ENCODE results near the gene SCT.

SCT gene

DNA sequence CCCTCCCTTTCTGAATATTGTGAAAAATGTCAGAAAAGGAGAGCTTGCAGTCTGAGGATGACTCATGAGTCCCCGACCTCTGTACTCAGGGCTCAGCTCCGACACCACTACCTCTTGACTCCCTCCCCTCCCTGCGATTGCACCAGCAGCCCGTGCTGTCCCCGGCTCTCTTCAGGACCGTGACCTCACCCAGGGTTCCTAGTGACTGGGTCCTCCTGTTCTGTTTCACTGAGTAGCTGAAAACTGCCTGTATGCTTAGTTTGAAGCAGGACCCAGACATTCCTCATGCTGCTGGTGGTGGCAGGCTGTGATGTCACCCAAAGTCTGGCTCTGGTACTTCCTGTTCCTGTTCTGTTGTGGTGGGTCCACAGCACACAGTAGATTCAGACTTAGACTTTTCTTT lies 39.0 kb downstream of the SCT start:
- DNase-seq (ENCODE audit: low read depth in 1 of 2, low spot score in 1 of 2), result peak; percentile 25 to 52

DNA sequence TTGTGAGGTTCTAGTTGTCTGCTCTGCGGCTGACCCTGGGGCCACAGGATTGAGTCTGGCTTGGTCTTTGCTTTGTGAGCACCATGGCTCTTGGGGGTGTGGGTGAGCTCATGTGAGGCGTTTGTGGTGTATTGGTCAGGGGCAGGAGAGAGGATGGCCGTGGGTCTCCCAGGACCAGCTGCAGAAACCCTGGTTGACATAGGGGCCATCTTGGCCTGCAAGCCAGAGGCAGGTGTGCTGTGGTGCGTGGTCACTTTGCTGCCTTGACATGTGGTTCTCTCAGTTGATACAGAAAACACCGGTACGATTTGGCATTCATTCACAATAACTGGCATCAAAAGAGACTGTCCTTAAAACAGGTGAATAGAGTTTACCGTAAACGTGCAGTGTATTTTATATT lies 39.4 kb downstream of the SCT start:
- DNase-seq (ENCODE audit: low read depth in 1 of 2, low spot score in 1 of 2), result no peak

DNA sequence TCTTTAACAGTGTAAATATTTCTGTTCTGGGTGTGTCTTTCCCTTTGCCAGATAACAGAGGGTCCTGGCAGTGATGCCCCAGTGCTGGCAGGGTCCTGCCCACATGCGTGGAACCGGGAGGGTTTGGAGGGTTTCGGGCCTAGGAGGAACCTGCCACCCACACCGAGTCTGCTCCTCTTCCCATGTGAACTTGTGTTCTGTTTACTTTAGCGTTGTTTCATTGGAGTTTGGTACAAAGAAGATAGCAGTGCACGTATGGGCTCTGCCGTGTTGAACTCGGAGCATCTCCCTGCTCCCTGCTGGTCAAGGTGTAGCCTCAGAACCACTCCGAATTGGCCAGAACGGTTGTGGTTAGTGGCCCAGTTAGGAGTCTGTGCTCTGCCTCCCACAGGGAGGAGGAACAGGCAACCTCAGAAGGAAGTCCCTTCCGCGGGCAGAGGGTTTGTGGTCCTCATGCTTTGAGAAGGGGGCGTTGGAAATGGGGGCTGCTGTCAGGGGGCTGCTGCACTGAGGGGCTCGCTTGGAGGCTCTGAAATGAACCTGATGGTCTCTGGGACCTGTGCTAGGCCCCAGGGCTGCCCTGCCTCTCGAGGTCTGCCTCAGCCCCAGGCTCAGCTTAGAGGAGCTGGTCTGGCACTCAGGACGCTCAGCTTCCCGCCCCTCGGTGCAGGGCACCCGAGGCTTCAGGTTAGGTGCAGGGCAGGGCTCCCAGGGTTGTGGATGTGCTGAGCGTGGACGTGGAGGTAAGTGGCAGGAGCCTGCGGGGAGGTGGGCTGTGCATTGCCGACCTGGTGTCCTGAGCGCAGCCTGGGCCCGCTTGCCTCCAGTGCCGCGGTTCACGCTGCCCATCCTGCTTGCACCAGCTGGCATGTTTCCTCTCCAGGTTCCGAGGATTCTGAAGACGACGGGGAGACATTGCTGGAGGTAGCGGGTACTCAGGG lies 40.3 kb downstream of the SCT start:
- no peak for DNase-seq (ENCODE audit: low read depth in 1 of 2, low spot score in 1 of 2)

DNA sequence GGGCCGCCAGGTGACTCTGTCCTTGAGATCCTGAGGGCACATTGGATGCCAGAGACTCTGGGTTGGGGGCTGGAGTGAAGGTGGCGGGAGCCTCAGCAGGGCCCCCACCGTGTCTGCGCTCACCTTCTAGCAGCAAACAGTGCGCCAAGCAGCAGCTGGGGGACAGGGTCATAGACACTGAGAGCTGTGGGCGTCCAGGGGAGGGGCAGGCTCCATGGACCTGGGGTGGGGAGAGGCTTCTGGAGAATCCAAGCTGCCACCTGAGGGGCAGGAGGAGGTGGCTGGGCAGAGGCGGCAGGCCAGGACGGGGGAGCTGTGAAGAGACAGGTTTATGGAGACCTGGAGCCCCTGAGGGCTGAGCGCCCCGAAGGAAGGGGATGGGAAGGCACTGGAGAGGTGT lies 42.7 kb downstream of the SCT start:
- DNase-seq (ENCODE audit: low read depth in 1 of 2, low spot score in 1 of 2), result no peak

DNA sequence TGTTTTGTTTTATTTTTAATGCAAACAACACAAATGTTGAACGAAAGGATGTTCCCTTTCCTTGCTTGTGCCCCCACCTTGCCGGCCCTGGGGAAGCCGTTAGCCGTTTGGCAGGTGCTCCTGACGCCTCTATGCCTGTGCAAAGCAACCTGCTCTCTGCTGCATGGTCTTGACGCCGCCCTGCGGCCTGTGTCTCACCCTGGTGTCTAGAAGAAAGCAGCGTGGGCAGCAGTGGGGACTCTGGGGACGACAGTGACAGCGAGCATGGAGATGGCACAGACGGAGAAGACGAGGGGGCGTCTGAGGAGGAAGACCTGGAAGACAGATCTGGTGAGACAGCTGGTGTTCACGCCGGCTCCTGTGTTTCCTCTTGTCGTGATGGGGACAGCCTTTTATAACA lies 45.2 kb downstream of the SCT start:
- DNase-seq (ENCODE audit: low read depth in 1 of 2, low spot score in 1 of 2), result no peak

DNA sequence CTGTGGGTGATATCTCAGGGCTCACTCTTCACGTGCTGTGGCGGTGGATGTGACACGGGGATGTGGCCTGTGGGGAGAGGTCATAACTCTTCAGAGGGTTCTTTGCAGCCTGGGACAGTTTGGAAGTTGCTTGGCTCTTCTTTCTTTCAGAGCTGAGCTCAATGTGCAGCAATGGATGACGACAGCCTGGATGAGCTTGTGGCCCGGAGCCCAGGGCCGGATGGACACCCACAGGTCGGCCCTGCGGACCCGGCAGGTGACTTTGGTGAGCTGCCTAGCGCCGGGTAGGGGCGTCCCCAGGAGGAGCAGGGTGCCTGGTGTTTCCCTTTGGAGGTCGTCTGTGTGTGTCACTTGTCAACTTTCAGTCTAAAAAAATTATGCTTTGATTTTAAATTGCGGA lies 45.6 kb downstream of the SCT start:
- DNase-seq (ENCODE audit: low read depth in 1 of 2, low spot score in 1 of 2), result no peak

DNA sequence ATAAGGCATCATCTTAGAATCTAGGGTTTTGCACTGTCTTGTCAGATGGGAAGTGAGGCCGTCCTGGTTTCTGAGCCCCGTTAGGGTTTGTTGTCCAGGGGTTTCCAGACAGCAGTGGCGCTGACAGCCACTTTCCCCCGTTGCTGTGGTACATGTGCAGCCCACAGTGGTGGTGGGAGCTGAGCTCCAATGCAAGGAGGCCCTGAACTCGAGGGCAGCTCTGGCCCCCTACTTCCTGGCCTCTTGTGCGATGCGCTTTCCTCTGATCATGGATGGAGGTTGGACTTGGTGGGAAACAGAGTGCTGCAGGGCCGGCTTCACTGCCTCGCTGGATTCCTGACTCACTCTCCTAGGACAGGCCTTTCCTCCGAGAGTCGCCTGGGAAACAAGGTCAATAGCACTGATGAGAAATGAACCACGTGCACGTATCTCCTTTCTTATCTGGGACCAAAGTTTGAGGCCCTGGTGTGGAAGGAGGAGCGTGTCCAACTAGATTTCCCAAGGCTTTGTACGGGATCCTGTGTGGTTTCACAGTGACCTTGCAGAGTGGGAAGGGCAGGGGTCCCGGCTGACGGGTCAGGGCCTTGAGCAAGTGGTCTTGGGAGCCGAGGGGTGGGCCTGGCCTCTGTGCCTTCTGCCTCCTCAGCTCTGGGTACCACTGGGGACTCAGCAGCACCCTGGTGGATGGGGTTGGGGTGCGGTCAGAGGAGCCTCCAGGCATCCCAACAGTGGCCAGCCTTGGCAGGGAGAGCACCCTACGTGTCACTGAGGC lies 47.0 kb downstream of the SCT start:
- DNase-seq (ENCODE audit: low read depth in 1 of 2, low spot score in 1 of 2), result no peak

DNA sequence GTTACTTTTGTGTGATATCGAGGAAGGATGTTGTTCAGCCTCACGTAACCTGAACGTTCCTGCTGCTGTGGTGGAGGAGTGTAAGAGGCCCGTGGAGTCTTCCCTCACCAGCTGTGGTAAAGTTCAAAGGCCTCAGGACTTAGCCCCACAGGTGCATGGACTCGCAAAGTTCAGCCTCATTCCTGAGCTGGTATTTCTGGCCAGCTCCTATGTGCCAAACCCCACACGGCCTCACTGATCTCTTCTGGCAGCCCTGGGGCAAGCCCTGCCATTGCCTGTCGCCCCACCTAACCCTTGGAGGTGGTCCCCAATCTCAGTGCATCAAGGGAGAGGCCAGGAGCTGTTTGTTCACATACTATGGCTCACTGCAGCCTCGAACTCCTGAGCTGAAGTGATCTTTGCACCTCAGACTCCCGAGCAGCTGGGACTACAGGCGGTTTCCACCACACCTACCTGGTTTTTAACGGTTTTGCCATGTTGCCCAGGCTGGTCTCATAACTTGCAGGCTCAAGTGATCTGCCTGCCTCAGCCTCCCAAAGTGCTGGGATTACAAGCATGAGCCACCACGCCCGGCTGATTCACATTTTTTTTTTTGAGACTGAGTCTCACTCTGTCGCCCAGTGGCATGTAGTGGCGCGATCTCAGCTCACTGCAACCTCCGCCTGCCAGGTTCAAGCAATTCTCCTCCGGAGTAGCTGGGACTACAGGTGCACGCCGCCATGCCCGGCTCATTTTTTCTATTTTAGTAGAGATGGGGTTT lies 48.5 kb downstream of the SCT start:
- no peak for DNase-seq (ENCODE audit: low read depth in 1 of 2, low spot score in 1 of 2)

DNA sequence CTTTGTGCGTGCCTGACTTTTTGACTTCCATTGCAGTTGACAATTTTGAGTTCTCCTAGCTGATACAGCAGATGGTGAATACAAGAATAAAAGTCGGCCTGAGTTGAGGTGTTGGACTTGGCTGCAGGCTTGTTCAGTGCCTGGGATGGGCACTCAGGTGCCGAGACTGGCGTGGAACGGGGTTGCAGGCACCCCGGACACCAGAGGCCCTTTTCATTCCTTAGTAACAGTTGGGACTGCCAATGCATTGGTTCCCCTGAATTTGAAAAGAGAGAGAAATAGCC lies 49.4 kb downstream of the SCT start:
- no peak for DNase-seq (ENCODE audit: low read depth in 1 of 2, low spot score in 1 of 2)

DNA sequence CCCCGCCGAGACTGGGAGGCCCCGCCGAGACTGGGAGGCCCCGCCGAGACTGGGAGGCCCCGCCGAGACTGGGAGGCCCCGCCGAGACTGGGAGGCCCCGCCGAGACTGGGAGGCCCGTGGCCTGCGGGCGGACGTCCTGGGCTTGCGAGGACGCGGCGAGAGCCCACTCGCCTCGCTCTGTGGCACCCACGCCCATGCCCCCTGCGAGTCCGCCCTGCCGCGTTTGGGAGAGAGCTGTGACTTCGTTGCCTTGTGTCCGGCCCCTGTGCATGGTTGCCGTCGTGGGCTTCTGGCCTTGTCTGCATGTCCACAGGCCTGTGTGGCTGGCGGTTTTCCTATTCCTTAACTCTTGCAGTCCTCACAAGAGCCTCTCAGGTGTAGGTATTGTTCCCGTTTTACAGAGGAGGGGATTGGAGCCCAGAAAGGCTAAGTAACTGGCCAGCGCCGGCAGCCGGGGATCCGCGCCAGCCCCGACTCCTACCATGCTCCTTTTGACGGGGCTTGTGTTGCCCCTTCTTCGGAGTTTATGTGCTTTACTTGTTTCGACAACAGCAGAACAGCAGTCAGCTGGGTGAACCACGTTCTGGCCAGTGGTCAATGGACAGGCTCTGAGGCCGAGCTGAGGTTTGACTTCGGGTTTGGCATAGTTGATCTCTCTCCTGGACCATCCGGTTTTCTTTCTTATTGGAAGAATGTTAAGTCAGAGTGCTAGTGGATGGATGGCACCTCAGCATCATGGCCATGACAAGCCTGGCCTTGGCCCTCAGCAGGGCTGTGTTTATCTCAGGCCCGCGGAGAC lies 50.0 kb downstream of the SCT start:
- no peak for DNase-seq (ENCODE audit: low read depth in 1 of 2, low spot score in 1 of 2)
